Fibroblast of pulmonary artery (primary cell): ENCODE data around the gene MGAT2.
A peak's percentile ranks its signal among the peaks of the same experiment; 100 is the strongest.

ENCODE experiments used
- DNase-seq: peaks from one replicate; pipeline ENCODE4 v3.0.0-alpha.2; 2010; ENCODE audit warnings: low read depth
- H3K4me3 ChIP-seq: replicated peaks from 2 replicates; pipeline ENCODE4 v1.5.1; 2011; ENCODE audit warnings: low read depth, mild to moderate bottlenecking, control low read depth, low read length, moderate library complexity
- CTCF ChIP-seq: IDR thresholded peaks from 2 replicates; pipeline ENCODE4 v1.5.1; 2011; ENCODE audit warnings: mild to moderate bottlenecking, control low read depth, low read length, inconsistent platforms; ENCODE audit errors: missing control alignments

MGAT2 gene

GRCh38 chr14:49594347-49595091, 26.1 kb upstream of the MGAT2 start:
- no peak overlapping the region for H3K4me3 ChIP-seq
- TF ChIP-seq CTCF = no peak
- DNase-seq = peak; percentile 75

GRCh38 chr14:49598189-49598484, 22.5 kb upstream of the MGAT2 start:
- TF ChIP-seq CTCF = no peak
- DNase-seq = no peak
- peak overlapping the region; percentile 93 for H3K4me3 ChIP-seq

- DNase-seq = peak; percentile 81
- peak within 1 kb of the TSS; percentile 93 for H3K4me3 ChIP-seq
- TF ChIP-seq CTCF = no peak
Observed at GRCh38 chr14:49598485-49599300, 21.9 kb upstream of the MGAT2 start, which contains the start of gene LRR1. LRR1 (plus strand) TSS chr14:49598940; CDS start chr14:49599021, 81 bp downstream.

- H3K4me3 ChIP-seq = no peak overlapping the region
- TF ChIP-seq CTCF = no peak
- no peak for DNase-seq
Observed at GRCh38 chr14:49607583-49607982, 13.0 kb upstream of the MGAT2 start.

- TF ChIP-seq CTCF = no peak
- no peak for DNase-seq
- H3K4me3 ChIP-seq = no peak overlapping the region
Observed at GRCh38 chr14:49612251-49612650, 8.3 kb upstream of the MGAT2 start.

- DNase-seq = no peak
- H3K4me3 ChIP-seq = no peak overlapping the region
- TF ChIP-seq CTCF = no peak
Observed at GRCh38 chr14:49612671-49613070, 7.9 kb upstream of the MGAT2 start.
